GM18505 (cell line): ENCODE measurements around the gene DROSHA.
A peak's percentile ranks its signal among the peaks of the same experiment; 100 is the strongest.
"Not testable (repeated sequence)": the region's sequence is repeated elsewhere in the genome, so short reads cannot be mapped to it uniquely, and the experiment has no call there.

Experiments used
- ATAC-seq: cut with Tn5 transposase; IDR thresholded peaks from one replicate; pipeline ENCODE4 v1.9.1; 2021; ENCODE audit not compliant: unreplicated experiment
- POLR2A ChIP-seq: IDR thresholded peaks from 4 replicates; pipeline ENCODE4 v1.6.1; 2011; ENCODE audit warnings: borderline replicate concordance; ENCODE audit not compliant: insufficient read depth, insufficient read length; ENCODE audit errors: extremely low read depth

Gene DROSHA

DNA sequence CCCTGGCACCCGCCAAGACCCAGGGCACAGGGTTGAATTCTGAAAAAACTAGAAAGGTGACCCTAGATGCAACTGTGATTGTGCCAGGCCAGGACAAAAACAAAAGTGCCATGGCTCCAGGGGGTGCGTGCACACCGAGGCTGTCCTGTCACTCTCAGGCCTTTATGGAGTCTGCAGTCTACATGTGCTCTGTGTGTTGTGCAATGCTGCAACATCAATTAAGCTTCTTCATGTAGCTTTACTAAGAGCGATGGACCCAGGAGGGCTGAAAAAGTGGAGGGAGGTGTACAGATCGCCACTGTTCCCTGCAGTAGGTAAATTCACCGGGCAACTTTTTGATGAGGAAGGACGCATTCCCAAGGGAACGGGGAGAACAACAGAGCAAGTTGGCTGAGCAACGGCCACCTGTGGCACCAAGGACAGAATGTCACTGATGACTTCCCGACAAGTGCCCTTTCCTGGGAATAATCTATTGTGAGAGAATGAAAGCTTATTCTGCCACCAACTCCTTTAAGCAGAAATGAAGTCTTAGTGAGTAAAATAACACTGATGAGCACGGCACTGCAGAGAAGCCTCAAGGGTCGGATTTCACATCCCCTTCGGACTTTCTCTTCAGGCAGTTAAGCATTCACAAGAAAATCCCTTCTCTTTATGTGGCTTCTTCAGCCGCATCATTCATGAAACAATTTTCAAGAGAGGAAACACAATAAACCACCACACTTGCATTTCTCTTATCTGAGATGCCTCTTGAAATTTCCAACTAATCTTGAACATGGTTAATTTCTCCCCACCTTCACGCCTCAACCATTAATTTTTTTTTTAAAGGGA, 149.6 kb downstream of the DROSHA start:
- ATAC-seq: peak; percentile 69
- TF ChIP-seq POLR2A: no peak

DNA sequence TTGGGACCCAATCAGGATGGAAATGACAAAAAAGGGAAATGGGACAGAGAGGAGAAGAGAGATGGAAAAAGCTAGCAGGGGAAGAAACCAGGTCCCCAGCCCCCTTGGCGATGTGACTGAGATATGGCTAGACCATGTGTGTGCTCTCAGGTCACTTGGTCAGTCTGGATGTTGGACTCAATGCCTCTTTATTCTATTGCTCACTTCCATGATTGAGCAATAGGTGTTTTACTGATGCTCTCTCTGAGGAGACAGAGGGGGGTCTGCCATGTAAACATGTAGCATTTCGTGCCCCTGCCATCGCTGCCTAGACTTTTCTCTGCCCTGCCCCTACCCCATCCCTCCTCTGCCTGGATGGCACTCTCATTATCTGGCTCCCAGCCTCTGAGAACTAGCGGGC, 150.6 kb downstream of the DROSHA start:
- TF ChIP-seq POLR2A: no peak
- ATAC-seq: no peak

DNA sequence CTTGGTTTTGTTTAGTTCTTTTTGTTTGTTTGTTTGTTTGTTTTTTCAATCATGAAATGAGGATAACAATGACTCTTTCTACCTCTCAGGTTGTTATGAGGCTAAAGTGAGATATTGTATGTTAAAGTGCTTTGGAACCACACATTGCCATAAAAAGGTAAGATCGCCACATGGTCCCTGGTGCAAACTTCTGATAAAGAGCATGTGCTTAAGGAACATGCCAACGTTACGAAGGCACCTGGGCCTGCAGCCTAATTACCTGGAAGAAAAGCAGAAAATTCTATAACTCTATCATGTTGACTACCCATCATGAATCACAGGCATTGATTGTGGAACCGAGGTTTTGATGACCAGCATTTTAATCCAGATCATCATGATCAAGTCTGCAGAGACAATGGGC, 151.8 kb downstream of the DROSHA start:
- ATAC-seq: no peak
- TF ChIP-seq POLR2A: no peak

DNA sequence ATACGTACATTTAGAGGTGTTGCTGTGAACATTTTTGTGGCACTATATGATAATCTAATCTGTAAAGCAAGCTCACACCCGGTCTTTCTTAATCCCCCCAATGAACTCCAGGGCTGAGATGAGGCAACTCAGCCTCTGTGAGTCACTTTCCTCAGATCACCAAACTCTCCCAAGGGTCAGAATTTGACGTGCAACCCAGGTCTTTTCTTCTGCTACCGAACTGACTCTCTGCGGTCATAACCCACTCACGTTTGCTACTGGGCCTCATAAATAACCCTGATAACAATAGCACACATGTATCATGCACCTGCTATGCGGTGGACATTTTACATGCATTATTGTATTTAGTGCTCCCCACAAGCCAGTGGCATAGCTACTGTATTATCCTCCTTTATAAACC, 153.1 kb downstream of the DROSHA start:
- TF ChIP-seq POLR2A: no peak
- no peak for ATAC-seq

DNA sequence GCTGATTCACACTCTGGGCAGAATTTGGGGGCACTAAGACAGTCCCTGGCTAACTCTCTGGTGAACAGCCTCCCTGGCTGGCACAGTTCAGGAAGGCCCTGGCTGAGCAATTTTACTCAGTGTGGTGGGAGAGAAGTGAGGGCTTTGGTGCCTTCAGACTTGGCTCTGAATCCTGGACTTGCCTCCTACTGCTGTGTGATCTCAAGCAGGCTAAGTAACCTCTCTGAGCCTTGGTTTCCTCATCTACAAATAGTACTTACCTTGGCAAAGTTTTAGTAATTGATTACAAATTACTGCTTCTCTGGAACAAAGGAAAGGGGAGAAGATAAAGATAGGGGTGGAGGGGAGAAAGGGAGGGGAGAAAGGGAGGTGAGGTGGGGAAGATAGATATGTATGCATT, 153.8 kb downstream of the DROSHA start:
- no peak for ATAC-seq
- no peak for TF ChIP-seq POLR2A

DNA sequence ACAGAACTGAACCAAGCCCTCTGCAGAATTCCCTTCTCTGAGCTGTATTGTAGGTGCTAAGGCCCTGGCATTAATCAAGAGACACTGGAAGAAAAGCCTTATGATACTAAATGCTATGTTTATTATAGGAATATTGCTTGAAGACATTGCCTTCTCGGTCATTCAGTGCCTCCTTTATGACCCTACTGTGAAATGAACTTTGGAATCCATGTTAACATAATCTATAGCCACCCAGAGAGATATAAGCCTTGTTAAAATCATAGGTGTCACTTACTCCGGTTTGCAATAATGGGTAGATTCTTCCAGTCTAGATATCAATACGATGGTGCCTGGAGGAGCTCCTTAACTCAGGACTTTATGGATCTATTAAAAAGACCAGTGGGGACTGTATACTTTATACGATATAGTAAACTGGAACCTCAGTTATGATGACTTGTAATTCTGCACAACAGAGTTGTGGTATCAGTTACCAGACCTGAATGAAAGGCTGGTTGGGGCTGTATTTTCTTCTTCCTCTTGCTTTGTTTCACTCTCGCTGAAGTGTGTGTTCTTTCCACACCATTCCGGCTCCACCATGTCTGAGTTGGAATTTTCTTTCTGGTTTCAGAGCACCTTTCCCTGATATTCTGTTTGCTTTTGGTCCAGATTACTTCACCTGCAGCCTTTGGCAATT, 154.5 kb downstream of the DROSHA start:
- TF ChIP-seq POLR2A: no peak
- ATAC-seq: no peak

DNA sequence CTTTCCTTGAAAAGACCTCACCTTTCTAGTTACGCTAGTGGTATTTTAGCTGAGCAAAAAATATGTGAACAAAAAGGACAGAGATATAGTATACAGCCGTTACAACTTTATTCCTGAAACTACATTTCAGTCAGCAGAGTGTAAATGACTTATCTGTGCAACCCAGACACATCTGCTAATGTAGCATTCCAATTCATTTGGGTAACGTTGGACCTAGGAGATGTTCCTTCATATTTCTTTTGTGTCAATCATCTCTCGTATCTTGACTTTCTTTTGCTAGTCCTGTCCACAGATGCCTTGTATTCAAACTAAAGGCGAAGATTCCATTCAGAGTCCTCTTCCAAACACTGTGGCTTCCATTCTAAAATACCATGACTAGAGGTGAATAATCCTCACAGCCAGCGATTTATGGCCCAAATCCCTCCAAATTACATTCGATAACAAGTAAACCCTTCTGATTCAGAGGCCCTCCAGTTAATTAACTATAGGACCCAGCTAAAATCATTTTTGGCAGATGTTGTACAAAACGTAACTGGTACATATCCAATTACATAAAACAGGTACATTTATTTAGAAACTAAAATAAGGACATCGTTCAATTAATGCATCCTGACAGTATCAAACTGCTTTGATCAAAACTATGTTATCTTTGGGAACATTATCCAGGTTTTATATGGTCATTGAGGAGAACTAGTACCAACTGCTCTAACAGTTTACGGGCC, 155.7 kb downstream of the DROSHA start:
- no peak for TF ChIP-seq POLR2A
- ATAC-seq: no peak

DNA sequence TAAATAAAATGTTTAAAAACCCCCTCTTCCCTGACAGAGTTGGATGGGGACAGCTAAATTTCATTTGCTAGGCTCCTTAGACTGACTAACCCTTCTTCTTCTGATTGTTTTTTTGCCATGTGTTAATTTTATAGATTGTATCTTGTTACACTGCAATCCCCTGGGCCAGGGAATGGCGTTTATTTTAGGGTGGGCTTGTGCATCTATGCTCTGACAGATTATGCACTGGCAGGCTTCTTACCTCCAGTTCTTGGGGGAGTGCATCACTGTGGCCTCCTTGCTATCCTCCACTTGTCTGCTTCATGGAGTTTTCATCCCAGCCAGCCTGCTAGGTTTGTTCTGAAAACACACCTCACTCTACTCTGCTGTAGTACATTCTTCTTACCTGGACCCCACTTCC, 159.8 kb downstream of the DROSHA start:
- no peak for TF ChIP-seq POLR2A
- no peak for ATAC-seq

DNA sequence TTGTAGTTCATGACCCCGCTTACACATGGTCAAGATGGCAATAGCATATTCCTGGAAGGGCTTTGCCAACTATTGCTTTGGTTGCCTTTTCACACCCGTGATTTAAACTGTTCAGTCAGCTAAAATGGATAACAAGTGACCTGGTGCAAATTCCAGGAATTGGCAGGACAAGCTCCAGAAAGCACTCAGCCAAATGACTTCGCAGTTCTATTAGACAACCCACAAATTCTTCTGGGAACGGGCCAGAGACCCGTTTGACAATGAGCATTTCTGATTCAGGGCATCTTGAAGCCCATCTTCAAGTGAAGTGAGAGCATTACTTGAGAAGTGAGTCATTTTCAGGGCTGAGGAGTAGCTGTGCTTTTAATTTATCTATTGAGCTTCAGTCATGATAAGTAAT, 165.0 kb downstream of the DROSHA start:
- TF ChIP-seq POLR2A: no peak
- no peak for ATAC-seq

DNA sequence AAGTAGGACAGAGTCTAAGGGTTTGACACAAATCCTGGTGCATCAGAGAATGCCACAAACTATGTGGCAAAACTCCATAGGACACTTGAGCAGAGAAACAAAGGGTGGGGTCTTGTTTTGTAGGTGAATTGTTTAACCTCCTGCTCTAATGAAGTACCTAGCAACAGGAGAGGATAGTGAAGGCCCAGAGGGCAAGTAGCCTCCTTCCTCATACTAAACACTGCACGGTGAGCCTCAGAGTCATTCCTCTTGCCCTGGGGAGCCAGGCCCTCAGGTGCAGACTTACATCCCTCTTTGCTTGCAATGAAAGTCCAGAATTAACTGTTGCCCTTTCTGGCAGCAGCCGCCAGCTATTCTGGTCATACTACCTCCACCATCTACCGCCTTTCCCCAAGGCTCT, 166.1 kb downstream of the DROSHA start:
- TF ChIP-seq POLR2A: no peak
- ATAC-seq: no peak

DNA sequence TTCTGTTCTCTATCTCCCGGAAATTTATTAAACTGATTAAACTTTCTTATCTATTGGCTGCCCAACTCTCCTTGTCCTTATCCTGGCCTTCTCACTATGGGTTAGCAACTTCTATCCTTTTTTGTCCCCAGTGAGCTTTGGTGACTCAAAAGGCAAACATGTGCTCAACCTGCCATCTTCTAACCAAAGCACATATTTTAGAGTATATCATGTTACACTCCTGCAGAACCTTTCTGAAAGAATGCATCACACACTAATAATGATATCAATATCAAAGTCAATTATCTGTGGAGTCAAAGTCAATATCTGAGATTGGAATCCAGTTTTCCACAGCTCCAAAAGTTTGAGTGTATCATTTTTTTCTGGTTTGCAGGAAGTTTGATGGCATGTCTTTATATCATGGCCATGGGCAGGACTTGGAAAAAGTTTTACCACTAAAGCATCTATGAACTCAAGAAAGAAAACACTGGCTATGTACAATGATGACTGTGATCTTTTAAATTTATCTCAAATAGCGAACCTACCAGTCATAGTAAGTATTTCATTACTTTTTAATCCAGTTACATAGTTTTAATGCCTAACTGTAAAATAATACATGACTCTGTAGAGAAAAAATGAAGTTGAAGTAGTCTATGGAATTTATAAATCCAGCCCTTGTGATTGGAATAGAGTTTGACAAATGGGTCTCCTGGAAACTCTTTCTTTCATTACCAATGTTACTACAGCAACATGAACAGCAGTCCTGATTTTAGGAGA, 166.8 kb downstream of the DROSHA start:
- no peak for ATAC-seq
- TF ChIP-seq POLR2A: no peak

DNA sequence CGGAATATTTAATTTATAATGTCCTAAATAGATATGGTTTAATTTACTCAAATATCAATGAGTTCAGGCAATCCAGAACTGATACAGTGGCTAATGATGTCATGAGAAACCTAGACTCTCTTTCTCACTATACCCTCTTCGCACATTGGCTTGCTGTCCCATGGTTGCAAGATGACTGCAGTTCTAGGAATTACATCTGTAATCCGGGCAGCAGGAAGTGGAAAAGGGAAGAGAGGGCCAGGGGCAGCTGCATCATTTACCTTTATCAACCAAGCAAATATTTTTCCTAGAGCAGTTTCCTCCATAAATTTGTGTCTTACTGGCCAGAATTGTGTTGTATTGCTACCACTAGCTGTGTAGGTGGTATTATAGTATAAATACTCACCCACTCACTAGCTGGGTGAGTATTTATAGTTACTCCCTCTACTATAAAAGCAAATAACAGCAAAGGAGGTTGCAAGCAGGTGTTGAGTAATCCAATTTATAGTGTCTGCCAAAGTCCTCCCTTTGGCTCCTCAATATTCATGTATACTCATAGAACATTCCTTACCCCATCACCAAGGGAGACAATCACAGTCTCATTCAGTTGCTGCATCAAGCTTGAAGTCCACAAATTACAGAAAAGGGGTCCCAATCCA, 168.8 kb downstream of the DROSHA start:
- no peak for TF ChIP-seq POLR2A
- no peak for ATAC-seq

DNA sequence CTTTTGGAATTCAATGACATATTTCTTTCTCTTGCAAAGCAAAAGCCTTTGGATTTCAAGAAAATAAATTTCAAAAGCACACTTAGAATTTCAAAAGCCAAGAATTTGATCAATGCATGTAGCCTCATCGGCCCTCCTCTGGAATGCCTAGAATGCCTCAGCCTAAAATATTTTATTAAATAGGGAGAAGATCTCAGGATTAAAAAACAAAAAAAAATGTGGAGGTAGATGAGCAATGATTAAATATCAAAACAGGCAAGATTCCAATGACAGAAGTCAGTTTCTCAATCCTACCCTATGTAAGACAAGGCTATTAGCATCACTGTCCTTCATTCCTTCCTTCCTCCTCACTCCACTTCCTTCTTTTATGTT, 169.4 kb downstream of the DROSHA start:
- no peak for ATAC-seq
- no peak for TF ChIP-seq POLR2A

DNA sequence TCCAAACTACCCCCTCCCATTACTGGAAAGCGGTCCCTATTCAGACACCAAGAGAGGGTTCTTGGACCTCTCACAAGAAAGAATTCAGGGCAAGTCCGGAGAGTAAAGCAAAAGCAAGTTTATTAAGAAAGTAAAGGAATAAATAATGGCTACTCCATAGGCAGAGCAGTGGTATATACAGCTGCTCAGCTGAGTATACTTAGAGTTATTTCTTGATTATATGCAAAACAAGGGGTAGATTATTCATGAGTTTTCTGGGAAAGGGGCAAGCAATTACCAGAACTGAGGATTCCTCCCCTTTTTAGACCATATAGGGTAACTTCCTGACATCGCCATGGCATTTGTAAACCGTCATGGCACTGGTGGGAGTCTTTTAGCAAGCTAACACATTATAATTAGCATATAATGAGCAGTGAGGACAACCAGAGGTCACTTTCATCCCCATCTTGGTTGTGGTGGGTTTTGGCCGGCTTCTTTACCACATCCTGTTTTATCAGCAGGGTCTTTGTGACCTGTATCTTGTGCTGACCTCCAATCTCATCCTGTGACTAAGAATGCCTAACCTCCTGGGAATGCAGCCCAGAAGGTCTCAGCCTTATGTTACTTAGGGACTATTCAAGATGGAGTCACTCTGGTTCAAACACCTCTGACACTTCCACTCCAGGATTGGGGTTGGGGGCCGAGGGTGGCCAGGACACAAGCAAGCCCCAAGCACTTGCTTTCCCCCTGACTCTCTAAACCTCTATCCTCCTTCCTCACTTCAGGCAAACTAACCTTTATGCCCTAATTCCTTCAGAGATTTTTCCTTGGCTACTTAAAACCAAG, 170.0 kb downstream of the DROSHA start:
- not testable (repeated sequence) for ATAC-seq
